ENCODE data around the gene TNRC6B. TPM values are rescaled to one million over a fixed set of nuclear protein-coding genes. Genes with fewer than 3 reads are reported as not detected.

Gene TNRC6B
- total RNA-seq, 1 experiment from 2014 or later = 58.1 TPM

DNA sequence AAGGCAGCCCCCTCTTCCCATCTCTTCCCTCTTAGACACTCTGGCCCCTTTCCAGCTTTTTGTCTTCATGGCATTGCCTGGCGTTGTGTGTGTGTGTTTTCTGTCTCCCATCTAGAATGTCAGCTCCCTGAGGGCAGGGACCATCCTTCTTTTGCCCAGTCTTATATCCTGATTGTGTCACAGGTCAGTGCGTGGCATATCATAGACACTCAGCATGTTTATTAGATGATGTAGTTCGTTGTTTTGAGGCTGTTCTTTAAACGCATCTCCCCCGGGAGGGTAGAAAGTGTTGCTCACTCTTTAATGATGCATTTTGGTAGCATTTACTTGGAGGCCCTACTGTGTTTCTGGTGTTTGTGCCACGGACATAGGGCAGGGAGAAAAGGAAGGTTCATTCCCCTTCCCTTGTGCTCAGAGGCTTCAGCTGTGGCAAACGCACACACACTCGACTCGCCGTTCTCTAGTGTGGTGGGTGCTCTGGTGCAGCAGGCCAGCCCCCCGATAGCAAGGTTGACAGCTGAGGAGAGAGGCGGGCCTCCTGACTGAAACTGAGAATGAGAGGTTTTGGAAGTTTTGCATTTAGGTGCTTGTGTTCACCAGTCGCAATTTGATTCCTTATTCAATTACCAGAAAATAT, 60.2 kb downstream of the TNRC6B start:
- Histone ChIP-seq H3K56ac (ENCODE audit: insufficient read length, low read depth, low read length) (no peak overlapping the region), H3K23ac (ENCODE audit: insufficient read length, low read depth, low read length) (no peak overlapping the region), H2BK120ac (ENCODE audit: low read depth, low read length, poor library complexity, severe bottlenecking) (no peak overlapping the region), H3T11ph (ENCODE audit: low read length) (no peak overlapping the region), H4K91ac (ENCODE audit: insufficient read length, low read depth, low read length) (no peak overlapping the region), H4K5ac (ENCODE audit: insufficient read length, low read depth, low read length) (no peak overlapping the region), H3K4ac (ENCODE audit: low read depth, low read length) (no peak overlapping the region), H3K9ac (ENCODE audit: extremely low read depth, insufficient read length, low read length) (no peak overlapping the region), H2BK12ac (ENCODE audit: insufficient read length, low read depth, low read length) (no peak overlapping the region), H3K9me3 (ENCODE audit: control insufficient read depth, low read depth, low read length) (no peaks in the 10 kb centered on the region), H3K4me2 (ENCODE audit: insufficient read depth, insufficient read length, low read length) (no peak overlapping the region), H2BK15ac (ENCODE audit: low read depth, low read length) (no peak overlapping the region), H2BK20ac (ENCODE audit: low read depth, low read length, poor library complexity, severe bottlenecking) (no peak overlapping the region), H4K20me1 (ENCODE audit: control insufficient read depth, insufficient read depth, insufficient read length) (peaks cover 3% of the 10 kb centered on the region), H2AK5ac (ENCODE audit: insufficient read length, low read length) (no peak overlapping the region), H3K14ac (ENCODE audit: insufficient read depth, low read length) (no peak overlapping the region), H2AFZ (ENCODE audit: low read length) (no peak overlapping the region), H3K27me3 (ENCODE audit: insufficient read depth, low read length) (no peaks in the 10 kb centered on the region), H3K27ac (ENCODE audit: insufficient read length, low read depth, low read length) (no peak overlapping the region), H3K23me2 (ENCODE audit: insufficient read length, low read depth, low read length, poor library complexity, severe bottlenecking) (no peaks in the 10 kb centered on the region), H3K79me2 (ENCODE audit: insufficient read depth, low read length) (peaks cover 39% of the 10 kb centered on the region; the same call in 1 of the 2 replicates), H3K79me1 (ENCODE audit: insufficient read depth, low read depth, low read length, poor library complexity, severe bottlenecking) (peaks cover 16% of the 10 kb centered on the region), H3K4me1 (ENCODE audit: insufficient read depth, low read length) (peaks cover 4% of the 10 kb centered on the region; the same call in 1 of the 2 replicates), H3K18ac (ENCODE audit: insufficient read length, low read depth, low read length) (no peak overlapping the region), H2BK5ac (ENCODE audit: insufficient read length, low read length) (no peak overlapping the region), H4K8ac (replicated peaks; ENCODE audit: insufficient read length, low read depth, low read length) (no peak overlapping the region)
- no CpG with 5 or more reads among the region's 13 CpGs for WGBS (ENCODE audit: extremely low coverage, insufficient read length, low lambda C conversion rate)
- Mint-ChIP-seq H3K4me3 (no peak overlapping the region), H3K27me3 (ENCODE audit: low read depth) (no peaks in the 10 kb centered on the region), H3K9me3 (no peaks in the 10 kb centered on the region), H3K27ac (peak overlapping the region in 2 of 3 experiments; percentile 10 to 52; a peak in 5 of 7 replicates), H3K36me3 (ENCODE audit: insufficient read depth in 1 of 3, low read depth in 3 of 3) (peaks cover 0 to 15% (median 7%) of the 10 kb centered on the region in 3 experiments; a peak in 6 of 7 replicates), H3K4me1 (peaks cover 44 to 58% of the 10 kb centered on the region in 2 experiments)
- TF ChIP-seq CTCF (conservative IDR thresholded peaks at IDR 0.05) = no peak
- no peak for DNase-seq

Measured in H9 (cell line).